K562 (cell line): ENCODE results near the gene COQ5. TPM values are rescaled to one million over a fixed set of nuclear protein-coding genes. Genes with fewer than 3 reads are reported as not detected.

ENCODE experiments used
- ATAC-seq: fragments of 200-7000 bp; cut with Tn5 transposase; 3 replicates; pipeline ENCODE4 v1.9.1; 2020; ENCODE audit warnings: moderate library complexity
- Bru-seq: library from RNA; stranded (reverse); fragments of 400-500 nt; gene quantifications from one replicate; lab custom pipeline; 2021; lab: Mats Ljungman, UMichigan
- BruChase-seq, 2 experiments: library from RNA; stranded (reverse); fragments of 400-500 nt; gene quantifications; one replicate each; lab custom pipeline; 2021; lab: Mats Ljungman, UMichigan
- BruUV-seq: library from RNA; stranded (reverse); fragments of 400-500 nt; replicated peaks from 2 replicates; lab custom pipeline; 2021; lab: Mats Ljungman, UMichigan
- CTCF ChIA-PET: fragments of 300-600 bp; formaldehyde crosslinking; extraction: SDS; loops from one replicate; lab custom pipeline; 2021; ENCODE audit warnings: low intra/inter-chr PET ratio; lab: Yijun Ruan, JAX
- POLR2A ChIA-PET: fragments of 300-600, 350-650 bp; sonication (Branson Sonifier 250); formaldehyde crosslinking; extraction: SDS; loops from one replicate; lab custom pipeline; 2021; ENCODE audit warnings: antibody characterized with exemption, inconsistent platforms; lab: Yijun Ruan, JAX
- DNase-seq, 4 experiments: peaks; one replicate each; pipeline versions ENCODE4 v3.0.0 to v3.0.0-alpha.2; 2011 to 2018; ENCODE audit warnings: low spot score in 3 of 4, mixed read lengths in 3 of 4; ENCODE audit errors: extremely low read depth in 1 of 4
- FAIRE-seq: peaks from 2 replicates; lab custom pipeline; 2011; peaks lifted over from hg19 to GRCh38; lab: Jason Lieb, UNC
- H2AFZ ChIP-seq: 2 replicates; pipeline ENCODE4 v1.6.0; 2011; ENCODE audit warnings: low read depth, low read length, control low read depth, inconsistent platforms
- H3K27ac ChIP-seq: fragments of 200-600 bp; 3 replicates; pipeline ENCODE4 v1.8.0; 2011; ENCODE audit warnings: low read depth, mild to moderate bottlenecking, control low read depth, inconsistent platforms, low read length, moderate library complexity, mixed read lengths; ENCODE audit errors: extremely low read depth
- H3K27me3 ChIP-seq, 2 experiments: fragments of 300-600 bp in 1 of 2; 2 replicates in 1 of 2; 3 replicates in 1 of 2; pipeline versions ENCODE4 v1.6.0 to v1.8.0; 2011; ENCODE audit warnings: inconsistent platforms in 2 of 2, low read length in 2 of 2, mild to moderate bottlenecking in 1 of 2, mixed read lengths in 1 of 2, moderate library complexity in 1 of 2; ENCODE audit not compliant: control insufficient read depth in 2 of 2, insufficient read depth in 2 of 2
- H3K36me3 ChIP-seq: fragments of 300-600 bp; 3 replicates; pipeline ENCODE4 v1.8.0; 2011; ENCODE audit warnings: mild to moderate bottlenecking, low read length, inconsistent platforms; ENCODE audit not compliant: control insufficient read depth, insufficient read depth
- H3K4me1 ChIP-seq, 2 experiments: fragments of 200-600 bp in 1 of 2; replicated peaks in 1 of 2; 2 replicates in 1 of 2; 3 replicates in 1 of 2; pipeline versions ENCODE4 v1.5.1 to v1.8.0; 2011; ENCODE audit warnings: inconsistent platforms in 2 of 2, low read length in 2 of 2, mild to moderate bottlenecking in 1 of 2, mixed read lengths in 1 of 2, moderate library complexity in 1 of 2; ENCODE audit not compliant: control insufficient read depth in 2 of 2, insufficient read depth in 2 of 2
- H3K4me2 ChIP-seq: 2 replicates; pipeline ENCODE4 v1.6.1; 2011; ENCODE audit warnings: low read length, control low read depth, inconsistent platforms, mixed read lengths; ENCODE audit not compliant: insufficient read depth
- H3K4me3 ChIP-seq: fragments of 200-600 bp; sonication (generic), shearing (Covaris generic); 2 replicates; pipeline ENCODE4 v1.5.1; 2016; ENCODE audit warnings: control low read depth, inconsistent platforms
- H3K79me2 ChIP-seq: fragments of 200-600 bp; 3 replicates; pipeline ENCODE4 v1.8.0; 2011; ENCODE audit warnings: low read length, inconsistent platforms; ENCODE audit not compliant: control insufficient read depth, insufficient read depth
- H3K9ac ChIP-seq, 2 experiments: 2 replicates each; pipeline versions ENCODE4 v1.6.0 to v1.6.1; 2011; ENCODE audit warnings: low read depth in 2 of 2, low read length in 2 of 2, control low read depth in 1 of 2, inconsistent platforms in 1 of 2, mild to moderate bottlenecking in 1 of 2, mixed read lengths in 1 of 2; ENCODE audit not compliant: insufficient read depth in 1 of 2
- H3K9me1 ChIP-seq: one replicate; pipeline ENCODE4 v1.6.0; 2011; ENCODE audit warnings: inconsistent platforms, mild to moderate bottlenecking, low read length, moderate library complexity; ENCODE audit not compliant: control insufficient read depth, insufficient read depth
- H3K9me3 ChIP-seq: replicated peaks from 2 replicates; pipeline ENCODE4 v1.5.1; 2011; ENCODE audit warnings: low read depth, low read length, inconsistent platforms; ENCODE audit not compliant: control insufficient read depth, insufficient read depth
- H4K20me1 ChIP-seq: replicated peaks from 2 replicates; pipeline ENCODE4 v1.6.1; 2011; ENCODE audit warnings: low read length, inconsistent platforms, mixed read lengths; ENCODE audit not compliant: control insufficient read depth, insufficient read depth
- CBX5 ChIP-seq: IDR thresholded peaks from 2 replicates; pipeline ENCODE4 v1.6.1; 2014; ENCODE audit warnings: low read depth, borderline replicate concordance
- ELF2 ChIP-seq: fragments of 250-450 bp; sonication (Bioruptor Pico); IDR thresholded peaks from 2 replicates; pipeline ENCODE4 v1.5.0; 2021; ENCODE audit warnings: mild to moderate bottlenecking
- ERF ChIP-seq: fragments of 450-650 bp; formaldehyde crosslinking; IDR thresholded peaks from 2 replicates; pipeline ENCODE4 v1.4.0; 2020; ENCODE audit warnings: mild to moderate bottlenecking, mixed read lengths
- KDM5B ChIP-seq: fragments of 200-600 bp; sonication (generic); IDR thresholded peaks from 2 replicates; pipeline ENCODE4 v1.6.1; 2012; ENCODE audit warnings: low read depth, mild to moderate bottlenecking, moderate library complexity, low read length, control low read depth, inconsistent platforms; ENCODE audit not compliant: insufficient replicate concordance
- LCOR ChIP-seq: sonication (generic); formaldehyde crosslinking; IDR thresholded peaks from 2 replicates; pipeline ENCODE4 v1.8.0; 2022; ENCODE audit warnings: mild to moderate bottlenecking, missing genetic modification reagents
- THAP12 ChIP-seq: fragments of 250-450 bp; sonication (Bioruptor Pico); IDR thresholded peaks from 2 replicates; pipeline ENCODE4 v1.9.0; 2021; ENCODE audit warnings: mild to moderate bottlenecking, inconsistent platforms
- ZFP30 ChIP-seq: fragments of 250-450 bp; sonication (Bioruptor Pico); IDR thresholded peaks from 2 replicates; pipeline ENCODE4 v1.8.0; 2022; ENCODE audit warnings: moderate library complexity, mild to moderate bottlenecking, inconsistent platforms, borderline replicate concordance
- ZNF165 ChIP-seq: fragments of 250-450 bp; sonication (Bioruptor Pico); IDR thresholded peaks from 2 replicates; pipeline ENCODE4 v1.4.0; 2020; ENCODE audit warnings: borderline replicate concordance
- WGBS: fragments of 100-300 bp; shearing (Covaris generic); methylation state at CpG from one replicate; pipeline ENCODE4 v1.1.6; 2016; ENCODE audit warnings: low coverage, mixed read lengths; ENCODE audit not compliant: insufficient coverage; ENCODE audit errors: missing lambda C conversion rate; 5-methylcytosine and 5-hydroxymethylcytosine counted together
- in situ Hi-C: fragments of 300-500 bp; cut with MboI; formaldehyde crosslinking; loops from 4 replicates; pipeline ENCODE4 v1.15.0; 2018; ENCODE audit warnings: inconsistent platforms, mixed read lengths
- intact Hi-C: fragments of 100-400 bp; cut with micrococcal nuclease; formaldehyde crosslinking; loops from 2 replicates; pipeline ENCODE4 v1.14.2; 2022
- long read RNA-seq, 3 experiments: library from polyadenylated mRNA in 2 of 3; library from RNA in 1 of 3; unstranded in 2 of 3; stranded (forward) in 1 of 3; transcript quantifications; one replicate each; pipeline ENCODE4 v2.0.0, GENCODE V29; 2019 to 2022
- polyA minus RNA-seq, 3 experiments: library from RNA; depleted of rRNA, polyadenylated mRNA; stranded (reverse); fragments of >200 nt; gene quantifications; 2 replicates each; pipeline ENCODE4 v1.2.3, GENCODE V29; 2011
- polyA plus RNA-seq, 8 experiments: library from polyadenylated mRNA; depleted of rRNA in 4 of 8; stranded (reverse) in 5 of 8; unstranded in 3 of 8; fragments of >200 nt; fragmentation: Nextera tagmentation in 2 of 8; fragmentation: Illumina TruSeq in 1 of 8; extraction: Ambion mirVana in 2 of 8; extraction: Trizol in 1 of 8; gene quantifications; 2 replicates each; pipeline versions ENCODE4 v1.2.1 to v1.2.3, GENCODE V29; 2011 to 2014; ENCODE audit warnings: inconsistent platforms in 1 of 8, missing spikeins in 1 of 8
- total RNA-seq, 7 experiments: library from RNA; depleted of rRNA in 6 of 7; stranded (reverse); fragments of >200 nt in 6 of 7; fragmentation: Illumina TruSeq in 2 of 7; extraction: Trizol in 2 of 7; gene quantifications; 2 replicates each; pipeline versions ENCODE4 v1.2.1 to v1.2.3, GENCODE V29; 2011 to 2021; ENCODE audit warnings: low replicate concordance in 1 of 7
- TF ChIP-seq, protein P1 (sequence below), 3 experiments: fragments of 200-800 bp in 1 of 3; sonication (Bioruptor generic) in 1 of 3; sonication (generic) in 1 of 3; formaldehyde crosslinking in 1 of 3; IDR thresholded peaks; 2 replicates each; pipeline versions ENCODE4 v1.6.1 to v1.8.0; 2016 to 2022; ENCODE audit warnings: mild to moderate bottlenecking in 2 of 3, missing compliant biosample characterization in 2 of 3, missing genetic modification characterization in 2 of 3, missing genetic modification reagents in 1 of 3
- TF ChIP-seq, protein P2 (sequence below): fragments of 450-650 bp; formaldehyde crosslinking; IDR thresholded peaks from 2 replicates; pipeline ENCODE4 v1.4.0; 2020; ENCODE audit warnings: mild to moderate bottlenecking, moderate library complexity

Gene COQ5
- 20.3 and 28.1 TPM in 2 replicates for total RNA-seq (2011; cell fraction: chromatin; rRNA removed; ENCODE audit: low replicate concordance)
- total RNA-seq (2011; cell fraction: nucleolus; rRNA removed), result 14.3 and 18.3 TPM in 2 replicates
- total RNA-seq (2011; cell fraction: nucleoplasm; rRNA removed), result 11.2 and 26.9 TPM in 2 replicates
- total RNA-seq (2014; rRNA removed) (31.5 and 59.7 TPM in 2 replicates), total RNA-seq (2014; rRNA removed; fragmentation: Illumina TruSeq; extraction: Trizol) (33.3 and 35.3 TPM in 2 replicates), total RNA-seq (2015; rRNA removed; fragmentation: Illumina TruSeq; extraction: Trizol) (25.4 and 26.5 TPM in 2 replicates), total RNA-seq (2021) (25.2 and 25.3 TPM in 2 replicates), polyA plus RNA-seq (2011; rRNA removed) (56.4 and 59.7 TPM in 2 replicates), polyA plus RNA-seq (2014; fragmentation: Illumina TruSeq; extraction: Trizol) (29.0 and 30.4 TPM in 2 replicates), polyA plus RNA-seq (2014; fragmentation: Nextera tagmentation; extraction: Ambion mirVana) (10 to 100 TPM; 19.2 to 26.2 TPM), polyA plus RNA-seq (2014; rRNA removed) (30.7 and 31.0 TPM in 2 replicates), polyA minus RNA-seq (2011; rRNA and poly(A)+ RNA removed) (35.8 and 43.0 TPM in 2 replicates), Bru-seq, nascent RNA (percentile 55 among the genes with signal in this experiment), BruChase-seq, experiment 1, labeled RNA remaining after a 2-hour chase (percentile 56 among the genes with signal in this experiment), BruChase-seq, experiment 2, labeled RNA remaining after a 6-hour chase (percentile 57 among the genes with signal in this experiment)
- 14.2 and 36.0 TPM in 2 replicates for polyA plus RNA-seq (2011; cell fraction: cytosol; rRNA removed)
- 16.0 and 28.8 TPM in 2 replicates for polyA plus RNA-seq (2011; cell fraction: nucleus; rRNA removed)
- 32.6 and 35.2 TPM in 2 replicates for polyA plus RNA-seq (2012)
- 10.9 and 14.4 TPM in 2 replicates for polyA minus RNA-seq (2011; cell fraction: cytosol; rRNA and poly(A)+ RNA removed)
- polyA minus RNA-seq (2011; cell fraction: nucleus; rRNA and poly(A)+ RNA removed), result 14.7 and 19.4 TPM in 2 replicates
- long read RNA-seq, experiment 1, transcript COQ5-201 (7 exons, 1,535 nt), result major isoform, 82 of 94 reads
- long read RNA-seq, experiment 1, partial matches to known transcripts, result 4 of 94 reads
- long read RNA-seq, experiment 1, other reads (novel, unspliced or antisense), result 7 of 94 reads
- long read RNA-seq, experiment 2, transcript COQ5-201 (7 exons, 1,535 nt), result major isoform, 20 of 29 reads
- long read RNA-seq, experiment 2, partial matches to known transcripts, result 4 of 29 reads
- long read RNA-seq, experiment 2, other reads (novel, unspliced or antisense), result 5 of 29 reads
- long read RNA-seq, experiment 3, transcript COQ5-201 (7 exons, 1,535 nt), result major isoform, 45 of 48 reads
- long read RNA-seq, experiment 3, partial matches to known transcripts, result 2 of 48 reads
- long read RNA-seq, experiment 3, other reads (novel, unspliced or antisense), result 1 of 48 reads

DNA sequence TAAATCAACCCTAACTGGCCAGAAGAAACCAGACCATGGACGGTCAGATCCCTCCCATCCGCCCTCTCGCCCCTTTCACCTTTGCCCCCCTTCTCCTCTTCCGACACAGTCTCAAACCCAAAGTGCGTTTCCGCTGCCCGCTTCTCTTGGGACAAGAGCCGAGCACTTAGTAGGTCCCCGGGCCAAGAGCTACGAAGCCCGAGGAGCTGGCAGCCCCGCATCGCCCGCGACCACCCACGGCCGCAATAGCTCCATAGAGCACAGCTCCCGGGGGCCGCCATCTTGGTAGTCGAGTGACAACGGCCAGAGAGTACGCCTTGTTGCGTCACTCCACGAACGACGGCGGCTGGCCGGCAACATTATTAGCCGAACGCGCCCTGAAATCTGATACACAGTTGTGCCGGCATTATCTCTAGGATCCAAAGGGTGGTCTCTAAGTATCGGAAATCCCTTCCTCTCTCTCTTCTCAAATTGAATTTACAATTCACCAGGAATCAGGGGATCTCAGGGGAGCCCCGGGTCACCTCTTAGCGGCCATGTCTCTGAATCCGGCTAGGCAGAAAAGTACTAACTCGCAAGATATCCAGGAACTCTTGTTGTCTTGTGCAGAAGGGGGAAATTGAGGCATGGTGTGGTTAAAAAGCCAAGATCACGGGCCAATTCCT lies at the start of gene COQ5:
TSS of gene COQ5 (minus strand) at position 298 of the 665 bp plus-strand sequence. CDS start at position 281, 17 bp downstream.
- Histone ChIP-seq H3K4me2 (peak within 1 kb of the TSS; percentile 91), H3K79me2 (peaks cover 9% of the 10 kb centered on the region; the same call in 2 of the 3 replicates), H3K27ac (peak within 1 kb of the TSS; percentile 95), H3K9me3 (no peaks in the 10 kb centered on the region), H3K9me1 (no peaks in the 10 kb centered on the region), H3K9ac (peak within 1 kb of the TSS; percentile 89 to 96), H2AFZ (peak within 1 kb of the TSS; percentile 98), H3K4me3 (peak within 1 kb of the TSS; percentile 69), H3K27me3 (no peaks in the 10 kb centered on the region), H3K36me3 (no peaks in the 10 kb centered on the region), H4K20me1 (no peaks in the 10 kb centered on the region), H3K4me1 (peaks cover 4 to 9% of the 10 kb centered on the region in 2 experiments; a peak in 4 of 5 replicates)
- ChIA-PET POLR2A (interaction anchor here (0.6 to 2.6 kb wide), 13 partner anchors 10 to 701 kb away, joined by 3 to 26 read pairs (median 4); partner anchors contain the start of gene DYNLL1), CTCF (no interaction called here)
- intact Hi-C loops, result loop anchor here (2.0 kb wide), 1 partner anchor 58 kb away; no protein-coding TSS in a partner anchor
- 2% methylated on average over 35 of the region's 38 CpGs for WGBS
- FAIRE-seq (peak; percentile 82), DNase-seq (peak; percentile 76 to 92 (median 80)), ATAC-seq (peak; percentile 95)
- no TSS peak for BruUV-seq
- in situ Hi-C loops, result no loop called here
- TF ChIP-seq ZFP30 (CRISPR knock-in tag) (no peak), LCOR (peak; percentile 85), THAP12 (no peak), KDM5B (peak; percentile 85), CBX5 (peak; percentile 9; the same call in 1 of the 2 replicates), ZNF165 (CRISPR knock-in tag) (no peak), ERF (CRISPR knock-in tag) (no peak), ELF2 (CRISPR knock-in tag) (no peak)
- TF ChIP-seq, protein P1, sequence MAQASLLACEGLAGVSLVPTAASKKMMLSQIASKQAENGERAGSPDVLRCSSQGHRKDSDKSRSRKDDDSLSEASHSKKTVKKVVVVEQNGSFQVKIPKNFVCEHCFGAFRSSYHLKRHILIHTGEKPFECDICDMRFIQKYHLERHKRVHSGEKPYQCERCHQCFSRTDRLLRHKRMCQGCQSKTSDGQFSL (CRISPR knock-in tag; IDR thresholded peaks at IDR 0.05), result peak; percentile 58; the same call in 1 of the 2 replicates
- TF ChIP-seq, protein P1 (tag; IDR thresholded peaks at IDR 0.05), result no peak
- TF ChIP-seq, protein P2, sequence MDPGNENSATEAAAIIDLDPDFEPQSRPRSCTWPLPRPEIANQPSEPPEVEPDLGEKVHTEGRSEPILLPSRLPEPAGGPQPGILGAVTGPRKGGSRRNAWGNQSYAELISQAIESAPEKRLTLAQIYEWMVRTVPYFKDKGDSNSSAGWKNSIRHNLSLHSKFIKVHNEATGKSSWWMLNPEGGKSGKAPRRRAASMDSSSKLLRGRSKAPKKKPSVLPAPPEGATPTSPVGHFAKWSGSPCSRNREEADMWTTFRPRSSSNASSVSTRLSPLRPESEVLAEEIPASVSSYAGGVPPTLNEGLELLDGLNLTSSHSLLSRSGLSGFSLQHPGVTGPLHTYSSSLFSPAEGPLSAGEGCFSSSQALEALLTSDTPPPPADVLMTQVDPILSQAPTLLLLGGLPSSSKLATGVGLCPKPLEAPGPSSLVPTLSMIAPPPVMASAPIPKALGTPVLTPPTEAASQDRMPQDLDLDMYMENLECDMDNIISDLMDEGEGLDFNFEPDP, result no peak
